ENCODE data around the gene ADAMTS16. TPM values are rescaled to one million over a fixed set of nuclear protein-coding genes. Genes with fewer than 3 reads are reported as not detected.

ADAMTS16 gene
- total and polyA plus RNA-seq, 9 of the 15 experiments (the other 6 are each of a cell fraction or from before 2014, with no cell fraction given): not detected

DNA sequence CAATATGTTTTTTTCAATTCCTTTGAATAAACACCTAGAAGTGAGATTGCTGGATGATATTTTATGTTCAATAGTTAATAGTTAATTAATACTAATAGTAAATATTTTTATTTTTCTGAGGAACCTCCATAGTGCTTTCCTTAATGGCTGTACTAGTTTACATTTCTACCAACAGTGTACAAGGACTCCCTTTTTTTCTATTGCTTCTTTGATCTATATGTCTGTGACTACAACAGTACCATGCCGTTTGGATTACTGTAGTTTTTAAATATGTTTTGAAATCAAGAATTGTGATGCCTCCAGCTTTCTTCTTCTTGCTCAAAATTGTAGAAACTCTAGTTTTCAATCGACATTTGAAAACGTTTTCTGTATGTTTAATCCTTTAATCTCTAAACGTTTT is 39.5 kb upstream of the ADAMTS16 start:
- FAIRE-seq: no peak
- no peak for ATAC-seq
- Histone ChIP-seq H2AFZ (ENCODE audit: low read depth, low read length) (no peak overlapping the region), H3K9ac (ENCODE audit: insufficient read depth in 1 of 2, low read depth in 2 of 2, low read length in 2 of 2) (no peak overlapping the region), H3K27ac (ENCODE audit: extremely low read depth, low read depth, low read length) (no peak overlapping the region), H3K36me3 (ENCODE audit: control insufficient read depth, insufficient read depth, low read length) (no peaks in the 10 kb centered on the region), H4K20me1 (replicated peaks; ENCODE audit: control insufficient read depth, insufficient read depth, low read length) (no peaks in the 10 kb centered on the region), H3K9me1 (ENCODE audit: control insufficient read depth, insufficient read depth, low read length) (no peaks in the 10 kb centered on the region), H3K4me1 (replicated peaks in 1 of 2; ENCODE audit: control insufficient read depth in 2 of 2, insufficient read depth in 2 of 2, low read length in 2 of 2) (no peaks in the 10 kb centered on the region), H3K79me2 (ENCODE audit: control insufficient read depth, insufficient read depth, low read length) (no peaks in the 10 kb centered on the region), H3K4me3 (no peak overlapping the region), H3K9me3 (replicated peaks; ENCODE audit: control insufficient read depth, insufficient read depth, low read depth, low read length) (no peaks in the 10 kb centered on the region), H3K4me2 (ENCODE audit: insufficient read depth, low read length) (no peak overlapping the region), H3K27me3 (ENCODE audit: control insufficient read depth in 2 of 2, insufficient read depth in 2 of 2, low read length in 2 of 2) (no peaks in the 10 kb centered on the region)
- TF ChIP-seq CBX3 (IDR thresholded peaks at IDR 0.05; ENCODE audit: borderline replicate concordance in 1 of 2, low read length in 2 of 2) (no peak), KDM5B (IDR thresholded peaks at IDR 0.05; ENCODE audit: insufficient replicate concordance, low read depth, low read length) (no peak), MCM3 (IDR thresholded peaks at IDR 0.05) (no peak), HDAC8 (tag; IDR thresholded peaks at IDR 0.05) (no peak), CCNT2 (IDR thresholded peaks at IDR 0.05; ENCODE audit: borderline replicate concordance, extremely low read depth, insufficient read length, low read depth, low read length) (no peak), COPS2 (conservative IDR thresholded peaks at IDR 0.05) (no peak), ZNF134 (CRISPR knock-in tag; conservative IDR thresholded peaks at IDR 0.05) (no peak), ZNF583 (CRISPR knock-in tag; IDR thresholded peaks at IDR 0.05) (peak; percentile 96), RBM25 (IDR thresholded peaks at IDR 0.05; ENCODE audit: low read depth, low read length, severe bottlenecking) (peak; percentile 47), GABPB2 (CRISPR knock-in tag; conservative IDR thresholded peaks at IDR 0.05) (no peak)
- TF ChIP-seq, protein P1, sequence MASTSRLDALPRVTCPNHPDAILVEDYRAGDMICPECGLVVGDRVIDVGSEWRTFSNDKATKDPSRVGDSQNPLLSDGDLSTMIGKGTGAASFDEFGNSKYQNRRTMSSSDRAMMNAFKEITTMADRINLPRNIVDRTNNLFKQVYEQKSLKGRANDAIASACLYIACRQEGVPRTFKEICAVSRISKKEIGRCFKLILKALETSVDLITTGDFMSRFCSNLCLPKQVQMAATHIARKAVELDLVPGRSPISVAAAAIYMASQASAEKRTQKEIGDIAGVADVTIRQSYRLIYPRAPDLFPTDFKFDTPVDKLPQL (IDR thresholded peaks at IDR 0.05; ENCODE audit: extremely low read depth, insufficient read length): no peak
- DNase-seq (ENCODE audit: extremely low read depth in 1 of 4, low spot score in 3 of 4): no peak
- BruUV-seq (replicated peaks): no TSS peak
- ChIA-PET POLR2A (no interaction called here), CTCF (ENCODE audit: low intra/inter-chr PET ratio) (no interaction called here)
- under 1% methylated on average over 4 of the region's 4 CpGs for WGBS (ENCODE audit: insufficient coverage, low coverage, missing lambda C conversion rate)
- in situ Hi-C loops (cut with MboI) (no loop called here), intact Hi-C loops (cut with micrococcal nuclease) (no loop called here)
